Measurements from ENCODE around the gene TYR. TPM values are rescaled to one million over a fixed set of nuclear protein-coding genes. Genes with fewer than 3 reads are reported as not detected.
"Not testable (repeated sequence)": the region's sequence is repeated elsewhere in the genome, so short reads cannot be mapped to it uniquely, and the experiment has no call there.

Gene TYR
- total RNA-seq, 2 donors from 2014 or later, result not detected

GRCh38 chr11:89321401-89321800 is 143.7 kb downstream of the TYR start:
- TF ChIP-seq, protein P1, sequence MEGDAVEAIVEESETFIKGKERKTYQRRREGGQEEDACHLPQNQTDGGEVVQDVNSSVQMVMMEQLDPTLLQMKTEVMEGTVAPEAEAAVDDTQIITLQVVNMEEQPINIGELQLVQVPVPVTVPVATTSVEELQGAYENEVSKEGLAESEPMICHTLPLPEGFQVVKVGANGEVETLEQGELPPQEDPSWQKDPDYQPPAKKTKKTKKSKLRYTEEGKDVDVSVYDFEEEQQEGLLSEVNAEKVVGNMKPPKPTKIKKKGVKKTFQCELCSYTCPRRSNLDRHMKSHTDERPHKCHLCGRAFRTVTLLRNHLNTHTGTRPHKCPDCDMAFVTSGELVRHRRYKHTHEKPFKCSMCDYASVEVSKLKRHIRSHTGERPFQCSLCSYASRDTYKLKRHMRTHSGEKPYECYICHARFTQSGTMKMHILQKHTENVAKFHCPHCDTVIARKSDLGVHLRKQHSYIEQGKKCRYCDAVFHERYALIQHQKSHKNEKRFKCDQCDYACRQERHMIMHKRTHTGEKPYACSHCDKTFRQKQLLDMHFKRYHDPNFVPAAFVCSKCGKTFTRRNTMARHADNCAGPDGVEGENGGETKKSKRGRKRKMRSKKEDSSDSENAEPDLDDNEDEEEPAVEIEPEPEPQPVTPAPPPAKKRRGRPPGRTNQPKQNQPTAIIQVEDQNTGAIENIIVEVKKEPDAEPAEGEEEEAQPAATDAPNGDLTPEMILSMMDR (conservative IDR thresholded peaks at IDR 0.05), result no peak
- WGBS, 2 experiments (ENCODE audit: insufficient coverage in 1 of 2, insufficient read length in 1 of 2), result 80% methylated on average over 1 of the region's 2 CpGs
- no peak overlapping the region for H3K27ac ChIP-seq (ENCODE audit: low read depth, low read length)
- H3K36me3 ChIP-seq (ENCODE audit: control insufficient read depth, insufficient read depth, low read length), result no peaks in the 10 kb centered on the region
- peaks cover 2% of the 10 kb centered on the region for H3K4me1 Mint-ChIP-seq
- no peak overlapping the region for H3K4me3 ChIP-seq (ENCODE audit: low read length)
- no peaks in the 10 kb centered on the region for H3K27me3 ChIP-seq (ENCODE audit: control insufficient read depth, insufficient read depth, low read length, poor library complexity, severe bottlenecking)
- H3K4me1 ChIP-seq (ENCODE audit: control insufficient read depth, insufficient read depth, low read length), result no peaks in the 10 kb centered on the region
- peaks cover 9% of the 10 kb centered on the region for H3K36me3 Mint-ChIP-seq (ENCODE audit: low read depth)
- no peak overlapping the region for H3K9ac ChIP-seq (ENCODE audit: extremely low read depth, low read length, poor library complexity, severe bottlenecking)
- DNase-seq, result no peak
- H3K27me3 Mint-ChIP-seq (ENCODE audit: insufficient read depth), result no peaks in the 10 kb centered on the region
- no peaks in the 10 kb centered on the region for H3K9me3 ChIP-seq (ENCODE audit: control insufficient read depth, low read length)
- H3K4me3 Mint-ChIP-seq, result no peak overlapping the region
- H3K9me3 Mint-ChIP-seq, result peaks cover 7% of the 10 kb centered on the region
- no peak overlapping the region for H3K27ac Mint-ChIP-seq

DNA sequence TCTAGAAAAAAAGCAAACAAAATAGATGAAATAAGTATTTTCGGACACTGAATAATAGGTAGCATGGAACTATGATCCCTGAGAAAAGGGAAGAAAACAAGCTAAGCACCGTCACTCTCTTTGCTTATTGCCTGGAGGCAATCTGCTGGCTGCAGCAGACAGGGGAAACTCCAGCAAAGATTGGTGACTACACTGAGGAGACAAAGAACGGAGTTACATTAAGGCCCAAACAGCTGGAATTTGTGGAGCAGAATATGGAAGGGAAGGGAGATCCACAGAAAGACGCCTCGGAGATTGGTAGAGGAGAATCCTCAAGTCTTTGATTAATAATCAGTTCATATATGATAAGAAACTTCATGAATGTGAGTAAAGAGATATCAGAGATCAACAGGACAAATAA is 150.2 kb downstream of the TYR start:
- Mint-ChIP-seq H3K36me3 (ENCODE audit: low read depth) (peaks cover 3% of the 10 kb centered on the region), H3K9me3 (no peaks in the 10 kb centered on the region), H3K27me3 (ENCODE audit: insufficient read depth) (no peaks in the 10 kb centered on the region), H3K27ac (no peak overlapping the region), H3K4me3 (no peak overlapping the region), H3K4me1 (peaks cover 11% of the 10 kb centered on the region)
- H3K9me3 ChIP-seq (ENCODE audit: control insufficient read depth, low read length), result no peaks in the 10 kb centered on the region
- H3K4me3 ChIP-seq (ENCODE audit: low read length), result no peak overlapping the region
- 67 to 89% methylated on average over 2 to 5 of the region's 5 CpGs for WGBS, 2 experiments (ENCODE audit: insufficient coverage in 1 of 2, insufficient read length in 1 of 2)
- H3K27ac ChIP-seq (ENCODE audit: low read depth, low read length), result no peak overlapping the region
- H3K27me3 ChIP-seq (ENCODE audit: control insufficient read depth, insufficient read depth, low read length, poor library complexity, severe bottlenecking), result no peaks in the 10 kb centered on the region
- no peaks in the 10 kb centered on the region for H3K4me1 ChIP-seq (ENCODE audit: control insufficient read depth, insufficient read depth, low read length)
- no peak overlapping the region for H3K9ac ChIP-seq (ENCODE audit: extremely low read depth, low read length, poor library complexity, severe bottlenecking)
- TF ChIP-seq, protein P1 (conservative IDR thresholded peaks at IDR 0.05), result no peak
- no peak for DNase-seq
- no peaks in the 10 kb centered on the region for H3K36me3 ChIP-seq (ENCODE audit: control insufficient read depth, insufficient read depth, low read length)

GRCh38 chr11:89331940-89332339 is 154.3 kb downstream of the TYR start:
- not testable (repeated sequence) for H3K9me3 Mint-ChIP-seq; H3K27me3 ChIP-seq (ENCODE audit: control insufficient read depth, insufficient read depth, low read length, poor library complexity, severe bottlenecking); H3K9me3 ChIP-seq (ENCODE audit: control insufficient read depth, low read length); H3K4me3 ChIP-seq (ENCODE audit: low read length); H3K9ac ChIP-seq (ENCODE audit: extremely low read depth, low read length, poor library complexity, severe bottlenecking); H3K4me1 ChIP-seq (ENCODE audit: control insufficient read depth, insufficient read depth, low read length); H3K27ac Mint-ChIP-seq; H3K27me3 Mint-ChIP-seq (ENCODE audit: insufficient read depth); H3K36me3 ChIP-seq (ENCODE audit: control insufficient read depth, insufficient read depth, low read length); H3K36me3 Mint-ChIP-seq (ENCODE audit: low read depth); H3K27ac ChIP-seq (ENCODE audit: low read depth, low read length); H3K4me3 Mint-ChIP-seq; DNase-seq
- peaks cover 17% of the 10 kb centered on the region for H3K4me1 Mint-ChIP-seq
- 52 to 64% methylated on average over 4 of the region's 4 CpGs for WGBS, 2 experiments (ENCODE audit: insufficient coverage in 1 of 2, insufficient read length in 1 of 2)

- H3K4me1 ChIP-seq (ENCODE audit: control insufficient read depth, insufficient read depth, low read length); H3K9me3 Mint-ChIP-seq; DNase-seq; H3K27ac Mint-ChIP-seq; H3K27ac ChIP-seq (ENCODE audit: low read depth, low read length); H3K4me3 ChIP-seq (ENCODE audit: low read length); H3K36me3 ChIP-seq (ENCODE audit: control insufficient read depth, insufficient read depth, low read length); H3K9ac ChIP-seq (ENCODE audit: extremely low read depth, low read length, poor library complexity, severe bottlenecking); H3K27me3 Mint-ChIP-seq (ENCODE audit: insufficient read depth); H3K36me3 Mint-ChIP-seq (ENCODE audit: low read depth); H3K27me3 ChIP-seq (ENCODE audit: control insufficient read depth, insufficient read depth, low read length, poor library complexity, severe bottlenecking); H3K4me3 Mint-ChIP-seq; H3K9me3 ChIP-seq (ENCODE audit: control insufficient read depth, low read length): not testable (repeated sequence)
- WGBS, 2 experiments (ENCODE audit: insufficient coverage in 1 of 2, insufficient read length in 1 of 2), result 80 to 85% methylated on average over 1 of the region's 1 CpG
- H3K4me1 Mint-ChIP-seq, result peaks cover 13% of the 10 kb centered on the region
- TF ChIP-seq, protein P1 (conservative IDR thresholded peaks at IDR 0.05), result peak; percentile 68
Measured at GRCh38 chr11:89333704-89334103, 156.0 kb downstream of the TYR start.

GRCh38 chr11:89337100-89337650 is 159.5 kb downstream of the TYR start:
- H3K27ac Mint-ChIP-seq; H3K27ac ChIP-seq (ENCODE audit: low read depth, low read length); H3K4me3 Mint-ChIP-seq; H3K9ac ChIP-seq (ENCODE audit: extremely low read depth, low read length, poor library complexity, severe bottlenecking); H3K27me3 Mint-ChIP-seq (ENCODE audit: insufficient read depth); H3K4me1 ChIP-seq (ENCODE audit: control insufficient read depth, insufficient read depth, low read length); H3K36me3 ChIP-seq (ENCODE audit: control insufficient read depth, insufficient read depth, low read length); H3K27me3 ChIP-seq (ENCODE audit: control insufficient read depth, insufficient read depth, low read length, poor library complexity, severe bottlenecking); H3K36me3 Mint-ChIP-seq (ENCODE audit: low read depth); H3K4me3 ChIP-seq (ENCODE audit: low read length); H3K9me3 Mint-ChIP-seq; H3K9me3 ChIP-seq (ENCODE audit: control insufficient read depth, low read length); DNase-seq; H3K4me1 Mint-ChIP-seq: not testable (repeated sequence)
- WGBS, 2 experiments (ENCODE audit: insufficient coverage in 1 of 2, insufficient read length in 1 of 2), result 91 to 100% methylated on average over 1 to 2 of the region's 4 CpGs
